ENCODE measurements around the gene HTR2A. TPM values are rescaled to one million over a fixed set of nuclear protein-coding genes. Genes with fewer than 3 reads are reported as not detected.

Gene HTR2A
- total RNA-seq, 1 experiment from 2014 or later: not detected

- TF ChIP-seq CTCF (IDR thresholded peaks at IDR 0.05 in 2 of 3, conservative IDR thresholded peaks at IDR 0.05 in 1 of 3; ENCODE audit: borderline replicate concordance in 1 of 3, insufficient read depth in 1 of 3, low read depth in 2 of 3, low read length in 2 of 3) (no peak), EGR1 (IDR thresholded peaks at IDR 0.05; ENCODE audit: low read depth) (no peak)
Measured at GRCh38 chr13:46855664-46856063, 41.2 kb downstream of the HTR2A start (continued).

- intact Hi-C loops (cut with micrococcal nuclease): no loop called here
- DNase-seq (ENCODE audit: low read depth, low spot score) (no peak), ATAC-seq (no peak)
- Histone ChIP-seq H3K9me2 (ENCODE audit: insufficient read depth) (no peaks in the 10 kb centered on the region), H3K27ac (ENCODE audit: low read depth, low read length) (no peak overlapping the region), H3K36me3 (ENCODE audit: control insufficient read depth in 1 of 2, insufficient read depth in 2 of 2, low read length in 2 of 2) (no peaks in the 10 kb centered on the region), H3K79me2 (ENCODE audit: insufficient read depth, low read length) (no peaks in the 10 kb centered on the region), H3K4me2 (ENCODE audit: low read length) (no peak overlapping the region), H2AFZ (ENCODE audit: low read depth, low read length, poor library complexity, severe bottlenecking) (no peak overlapping the region), H3K9ac (ENCODE audit: low read length) (no peak overlapping the region), H3K4me1 (ENCODE audit: control insufficient read depth in 1 of 2, insufficient read depth in 2 of 2, low read length in 2 of 2) (no peaks in the 10 kb centered on the region), H3K9me3 (ENCODE audit: control insufficient read depth in 1 of 2, insufficient read depth in 1 of 2, low read depth in 1 of 2, low read length in 2 of 2) (no peaks in the 10 kb centered on the region), H3K4me3 (replicated peaks in 1 of 2; ENCODE audit: low read depth in 1 of 2, low read length in 2 of 2) (no peak overlapping the region), H4K20me1 (ENCODE audit: insufficient read depth) (no peaks in the 10 kb centered on the region), H3K27me3 (ENCODE audit: insufficient read depth, low read length) (peaks cover 84% of the 10 kb centered on the region)
- no peak for TF ChIP-seq CEBPB (IDR thresholded peaks at IDR 0.05; ENCODE audit: low read depth)
- TF ChIP-seq SP1 (IDR thresholded peaks at IDR 0.05; ENCODE audit: low read depth): no peak
- no peak for TF ChIP-seq CTCF (IDR thresholded peaks at IDR 0.05 in 2 of 3, conservative IDR thresholded peaks at IDR 0.05 in 1 of 3; ENCODE audit: borderline replicate concordance in 1 of 3, insufficient read depth in 1 of 3, low read depth in 2 of 3, low read length in 2 of 3)
- TF ChIP-seq SIN3A (IDR thresholded peaks at IDR 0.05; ENCODE audit: low read depth): no peak
- no peak for TF ChIP-seq EZH2phosphoT487 (IDR thresholded peaks at IDR 0.05; ENCODE audit: borderline replicate concordance)
- TF ChIP-seq FOSL1 (IDR thresholded peaks at IDR 0.05; ENCODE audit: low read depth): no peak
- no peak for TF ChIP-seq CBX3 (IDR thresholded peaks at IDR 0.05; ENCODE audit: low read depth)
- TF ChIP-seq JUND (IDR thresholded peaks at IDR 0.05): no peak
- no peak for TF ChIP-seq ZNF274 (IDR thresholded peaks at IDR 0.05; ENCODE audit: low read depth, low read length)
- no peak for TF ChIP-seq EGR1 (IDR thresholded peaks at IDR 0.05; ENCODE audit: low read depth)
- TF ChIP-seq ATF3 (IDR thresholded peaks at IDR 0.05): no peak
- TF ChIP-seq ELF1 (IDR thresholded peaks at IDR 0.05; ENCODE audit: borderline replicate concordance, low read depth): no peak
- no peak for TF ChIP-seq ZFX (IDR thresholded peaks at IDR 0.05)
- TF ChIP-seq EZH2 (IDR thresholded peaks at IDR 0.05): no peak
- TF ChIP-seq POLR2A (IDR thresholded peaks at IDR 0.05; ENCODE audit: borderline replicate concordance, extremely low read depth, insufficient read depth, insufficient read length): no peak
- TF ChIP-seq SRF (IDR thresholded peaks at IDR 0.05; ENCODE audit: low read depth): no peak
- no peak for TF ChIP-seq POLR2AphosphoS5 (IDR thresholded peaks at IDR 0.05; ENCODE audit: low read depth, low read length)
- no peak for TF ChIP-seq TCF7L2 (IDR thresholded peaks at IDR 0.05; ENCODE audit: borderline replicate concordance, extremely low read depth, insufficient read depth, insufficient read length)
- no peak for TF ChIP-seq MAX (IDR thresholded peaks at IDR 0.05)
- CTCF ChIA-PET: no interaction called here
- no TSS peak for BruUV-seq (replicated peaks)
- POLR2A ChIA-PET: no interaction called here
- RAD21 ChIA-PET (ENCODE audit: low non-redundant PET in 1 of 2, low total read pairs in 2 of 2, uncharacterized antibody in 2 of 2, unreplicated experiment in 2 of 2): no interaction called here
Measured at GRCh38 chr13:46855166-46855565, 41.7 kb downstream of the HTR2A start.
